Epithelial cell of prostate (primary cell): ENCODE data around the gene SLC35G6.
"Not testable (repeated sequence)": the region's sequence is repeated elsewhere in the genome, so short reads cannot be mapped to it uniquely, and the experiment has no call there.

Experiments used
- DNase-seq: peaks from one replicate; pipeline ENCODE4 v3.0.0-alpha.2; 2011; ENCODE audit warnings: low read depth, low spot score
- H3K27ac ChIP-seq: fragments of 450-650 bp; 2 replicates; pipeline ENCODE4 v1.5.1; 2017; ENCODE audit warnings: mild to moderate bottlenecking

Gene SLC35G6

GRCh38 chr17:7477392-7478275, 3.6 kb upstream of the SLC35G6 start:
- H3K27ac ChIP-seq = peak overlapping the region; percentile 95
- no peak for DNase-seq

- DNase-seq = no peak
- H3K27ac ChIP-seq = peak overlapping the region; percentile 95
Observed at GRCh38 chr17:7478276-7479212, 2.7 kb upstream of the SLC35G6 start.

- H3K27ac ChIP-seq = peak within 1 kb of the TSS; percentile 95
- DNase-seq = no peak
Observed at GRCh38 chr17:7479213-7480088, 1.8 kb upstream of the SLC35G6 start, which contains the start of gene ZBTB4. TSS of gene ZBTB4 (minus strand) at chr17:7479631. CDS start at chr17:7466801, 12,830 bp downstream.

- peak overlapping the region; percentile 95 for H3K27ac ChIP-seq
Observed at GRCh38 chr17:7480089-7480384, 1.2 kb upstream of the SLC35G6 start.

GRCh38 chr17:7481842-7482741, 846 bp downstream of the SLC35G6 start:
- H3K27ac ChIP-seq = not testable (repeated sequence)

More at GRCh38 chr17:7480089-7480384, 1.2 kb upstream of the SLC35G6 start:
- no peak for DNase-seq

GRCh38 chr17:7482742-7483088, 1.5 kb downstream of the SLC35G6 start:
- peak overlapping the region; percentile 87 for H3K27ac ChIP-seq
- not testable (repeated sequence) for DNase-seq

More at GRCh38 chr17:7481842-7482741, 846 bp downstream of the SLC35G6 start:
- not testable (repeated sequence) for DNase-seq

- H3K27ac ChIP-seq = peak overlapping the region; percentile 87
- DNase-seq = peak; percentile 65
Observed at GRCh38 chr17:7483255-7484066, 2.2 kb downstream of the SLC35G6 start.

- peak; percentile 80 for DNase-seq
- H3K27ac ChIP-seq = peak within 1 kb of the TSS; percentile 87
Observed at GRCh38 chr17:7484067-7484918, 3.0 kb downstream of the SLC35G6 start, which contains the start of gene POLR2A. TSS of gene POLR2A (plus strand) at chr17:7484366.

GRCh38 chr17:7484919-7485377, 3.7 kb downstream of the SLC35G6 start:
- no peak for DNase-seq
- H3K27ac ChIP-seq = peak overlapping the region; percentile 87

- no peak for DNase-seq
- peak overlapping the region; percentile 87 for H3K27ac ChIP-seq
Observed at GRCh38 chr17:7486181-7486580, 4.9 kb downstream of the SLC35G6 start.

GRCh38 chr17:7490144-7490543, 8.9 kb downstream of the SLC35G6 start:
- DNase-seq = no peak
- no peak overlapping the region for H3K27ac ChIP-seq

- no peak for DNase-seq
- H3K27ac ChIP-seq = no peak overlapping the region
Observed at GRCh38 chr17:7491583-7491982, 10.3 kb downstream of the SLC35G6 start.

GRCh38 chr17:7493941-7494340, 12.7 kb downstream of the SLC35G6 start:
- no peak for DNase-seq
- H3K27ac ChIP-seq = no peak overlapping the region

GRCh38 chr17:7495906-7496434, 14.7 kb downstream of the SLC35G6 start:
- DNase-seq = no peak
- no peak overlapping the region for H3K27ac ChIP-seq

GRCh38 chr17:7496470-7497183, 15.4 kb downstream of the SLC35G6 start:
- no peak overlapping the region for H3K27ac ChIP-seq
- no peak for DNase-seq

GRCh38 chr17:7497228-7497627, 16.0 kb downstream of the SLC35G6 start:
- DNase-seq = no peak
- H3K27ac ChIP-seq = no peak overlapping the region
